HepG2 (cell line): ENCODE measurements around the gene SCUBE1. TPM values are rescaled to one million over a fixed set of nuclear protein-coding genes. Genes with fewer than 3 reads are reported as not detected.
A peak's percentile ranks its signal among the peaks of the same experiment; 100 is the strongest.

Experiments used
- ATAC-seq: fragments of 200-7000 bp; cut with Tn5 transposase; 3 replicates; pipeline ENCODE4 v1.9.1; 2020; ENCODE audit warnings: mild to moderate bottlenecking, moderate library complexity
- BruUV-seq: library from RNA; stranded (reverse); fragments of 400-500 nt; replicated peaks from 2 replicates; lab custom pipeline; 2021; lab: Mats Ljungman, UMichigan
- CTCF ChIA-PET: fragments of 300-600 bp; formaldehyde crosslinking; extraction: SDS; loops from one replicate; lab custom pipeline; 2021; ENCODE audit warnings: low total read pairs, inconsistent platforms, low intra/inter-chr PET ratio; lab: Yijun Ruan, JAX
- POLR2A ChIA-PET: fragments of 350-600 bp; sonication (Branson Sonifier 250); formaldehyde crosslinking; loops from one replicate; lab custom pipeline; 2020; ENCODE audit warnings: antibody characterized with exemption, inconsistent platforms; lab: Yijun Ruan, JAX
- DNase-seq: peaks from one replicate; pipeline ENCODE4 v3.0.0-alpha.2; 2015; ENCODE audit warnings: low spot score
- FAIRE-seq: peaks from 3 replicates; lab custom pipeline; 2011; peaks lifted over from hg19 to GRCh38; lab: Jason Lieb, UNC
- H2AFZ ChIP-seq: one replicate; pipeline ENCODE4 v1.6.1; 2011; ENCODE audit warnings: low read length, inconsistent platforms
- H3K27ac ChIP-seq: fragments of 300-600 bp; 3 replicates; pipeline ENCODE4 v1.8.0; 2011; ENCODE audit warnings: mixed run types, mild to moderate bottlenecking, mixed read lengths, low read length, inconsistent platforms; ENCODE audit not compliant: insufficient read depth; ENCODE audit errors: extremely low read length
- H3K27me3 ChIP-seq, 2 experiments: fragments of 200-600 bp in 1 of 2; 2 replicates in 1 of 2; 3 replicates in 1 of 2; pipeline versions ENCODE4 v1.6.0 to v1.8.0; 2011; ENCODE audit warnings: low read length in 2 of 2, mild to moderate bottlenecking in 2 of 2, moderate library complexity in 2 of 2, inconsistent platforms in 1 of 2; ENCODE audit not compliant: insufficient read depth in 2 of 2, control insufficient read depth in 1 of 2
- H3K36me3 ChIP-seq, 2 experiments: fragments of 200-600 bp in 1 of 2; replicated peaks in 1 of 2; 2 replicates in 1 of 2; 3 replicates in 1 of 2; pipeline versions ENCODE4 v1.5.1 to v1.8.0; 2011; ENCODE audit warnings: low read length in 2 of 2, inconsistent platforms in 1 of 2; ENCODE audit not compliant: insufficient read depth in 2 of 2, control insufficient read depth in 1 of 2
- H3K4me1 ChIP-seq: 2 replicates; pipeline ENCODE4 v1.5.1; 2012; ENCODE audit warnings: low read length, inconsistent platforms; ENCODE audit not compliant: insufficient read depth
- H3K4me2 ChIP-seq: 2 replicates; pipeline ENCODE4 v1.6.0; 2011; ENCODE audit warnings: low read depth, low read length, inconsistent platforms
- H3K4me3 ChIP-seq, 3 experiments: fragments of 200-600 bp in 1 of 3; sonication (generic), shearing (Covaris generic) in 1 of 3; replicated peaks in 1 of 3; 2 replicates each; pipeline ENCODE4 v1.5.1; 2011 to 2016; ENCODE audit warnings: low read length in 3 of 3, inconsistent platforms in 2 of 3, low read depth in 2 of 3, mild to moderate bottlenecking in 2 of 3, control low read depth in 1 of 3, mixed read lengths in 1 of 3; ENCODE audit not compliant: insufficient read depth in 1 of 3
- H3K79me2 ChIP-seq: one replicate; pipeline ENCODE4 v1.6.1; 2011; ENCODE audit warnings: low read length, inconsistent platforms; ENCODE audit not compliant: insufficient read depth
- H3K9ac ChIP-seq: 2 replicates; pipeline ENCODE4 v1.6.0; 2011; ENCODE audit warnings: mild to moderate bottlenecking, low read depth, low read length, inconsistent platforms; ENCODE audit not compliant: insufficient read depth
- H3K9me3 ChIP-seq: 2 replicates; pipeline ENCODE4 v1.5.1; 2012; ENCODE audit warnings: mild to moderate bottlenecking, low read length
- H4K20me1 ChIP-seq: 2 replicates; pipeline ENCODE4 v1.6.0; 2011; ENCODE audit warnings: inconsistent platforms, mild to moderate bottlenecking, low read length, moderate library complexity; ENCODE audit not compliant: insufficient read depth
- CREB1 ChIP-seq, 2 experiments: fragments of 450-650 bp in 1 of 2; IDR thresholded peaks; 2 replicates each; pipeline ENCODE4 v1.6.1; 2016 to 2017; ENCODE audit warnings: control low read depth in 1 of 2, mild to moderate bottlenecking in 1 of 2, missing compliant biosample characterization in 1 of 2, missing genetic modification characterization in 1 of 2
- HIVEP1 ChIP-seq: sonication (generic); formaldehyde crosslinking; IDR thresholded peaks from 2 replicates; pipeline ENCODE4 v1.4.0; 2020; ENCODE audit warnings: mild to moderate bottlenecking, missing genetic modification reagents
- MIER2 ChIP-seq: IDR thresholded peaks from 2 replicates; pipeline ENCODE4 v1.6.1; 2016; ENCODE audit warnings: missing biosample characterization, missing genetic modification reagents
- SMC3 ChIP-seq: IDR thresholded peaks from 2 replicates; pipeline ENCODE4 v1.6.1; 2011; ENCODE audit warnings: low read length, improper control_type of control experiment
- SOX13 ChIP-seq, 3 experiments: fragments of 450-650 bp in 1 of 3; sonication (generic) in 1 of 3; formaldehyde crosslinking in 1 of 3; IDR thresholded peaks in 2 of 3; conservative IDR thresholded peaks in 1 of 3; 2 replicates each; pipeline versions ENCODE4 v1.5.0 to v1.6.1; 2016 to 2020; ENCODE audit warnings: antibody characterized with exemption in 1 of 3, mild to moderate bottlenecking in 1 of 3, missing compliant biosample characterization in 1 of 3, missing genetic modification reagents in 1 of 3, moderate library complexity in 1 of 3
- STAG1 ChIP-seq: sonication (generic); formaldehyde crosslinking; IDR thresholded peaks from 2 replicates; pipeline ENCODE4 v1.4.0; 2020; ENCODE audit warnings: missing genetic modification reagents
- ZNF205 ChIP-seq: IDR thresholded peaks from 2 replicates; pipeline ENCODE4 v1.6.1; 2018; ENCODE audit warnings: missing biosample characterization, missing genetic modification reagents
- ZNF331 ChIP-seq: sonication (generic); formaldehyde crosslinking; IDR thresholded peaks from 2 replicates; pipeline ENCODE4 v1.4.0; 2020; ENCODE audit warnings: missing genetic modification reagents
- ZNF709 ChIP-seq: sonication (generic); formaldehyde crosslinking; IDR thresholded peaks from 2 replicates; pipeline ENCODE4 v1.5.0; 2020; ENCODE audit warnings: mild to moderate bottlenecking, missing genetic modification reagents
- ZNF768 ChIP-seq: sonication (generic); formaldehyde crosslinking; IDR thresholded peaks from 2 replicates; pipeline ENCODE4 v1.4.0; 2020; ENCODE audit warnings: missing genetic modification reagents
- ZSCAN9 ChIP-seq: IDR thresholded peaks from 2 replicates; pipeline ENCODE4 v1.6.1; 2016; ENCODE audit warnings: borderline replicate concordance
- WGBS: methylation state at CpG from one replicate; pipeline ENCODE4 v1.1.6; 2017; ENCODE audit warnings: low lambda C conversion rate; 5-methylcytosine and 5-hydroxymethylcytosine counted together
- in situ Hi-C: cut with HindIII; loops from 2 replicates; pipeline ENCODE4 v1.10.0; 2017; ENCODE audit warnings: low pct_unique_long_range_greater_than_20kb; ENCODE audit not compliant: extremely low pct_ligation_motif_present
- intact Hi-C: fragments of 100-400 bp; cut with micrococcal nuclease; formaldehyde crosslinking; loops from one replicate; pipeline ENCODE4 v1.10.0; 2022; ENCODE audit not compliant: unreplicated experiment
- polyA plus RNA-seq, 8 experiments: library from polyadenylated mRNA; depleted of rRNA in 3 of 8; stranded (reverse) in 7 of 8; unstranded in 1 of 8; fragments of >200 nt; fragmentation: Illumina TruSeq in 4 of 8; extraction: Trizol in 4 of 8; gene quantifications; 2 replicates each; pipeline versions ENCODE4 v1.2.1 to v1.2.3, GENCODE V29; 2011 to 2016; ENCODE audit warnings: low read depth in 4 of 8, missing spikeins in 1 of 8, mixed read lengths in 1 of 8; ENCODE audit not compliant: insufficient read depth in 1 of 8
- total RNA-seq, 5 experiments: library from RNA; depleted of rRNA; stranded (reverse); fragments of >200 nt; fragmentation: Illumina TruSeq; extraction: Trizol; gene quantifications; 2 replicates each; pipeline ENCODE4 v1.2.3, GENCODE V29; 2016; ENCODE audit warnings: low read depth in 1 of 5
- TF ChIP-seq, protein P1 (sequence below): sonication (generic); formaldehyde crosslinking; IDR thresholded peaks from 2 replicates; pipeline ENCODE4 v1.5.1; 2020; ENCODE audit warnings: mild to moderate bottlenecking, missing genetic modification reagents, moderate library complexity

The SCUBE1 gene
- total and polyA plus RNA-seq, 2 of the 13 experiments (the other 11 are each of a cell fraction or from before 2014, with no cell fraction given): under 0.01 to 0.05 TPM

DNA sequence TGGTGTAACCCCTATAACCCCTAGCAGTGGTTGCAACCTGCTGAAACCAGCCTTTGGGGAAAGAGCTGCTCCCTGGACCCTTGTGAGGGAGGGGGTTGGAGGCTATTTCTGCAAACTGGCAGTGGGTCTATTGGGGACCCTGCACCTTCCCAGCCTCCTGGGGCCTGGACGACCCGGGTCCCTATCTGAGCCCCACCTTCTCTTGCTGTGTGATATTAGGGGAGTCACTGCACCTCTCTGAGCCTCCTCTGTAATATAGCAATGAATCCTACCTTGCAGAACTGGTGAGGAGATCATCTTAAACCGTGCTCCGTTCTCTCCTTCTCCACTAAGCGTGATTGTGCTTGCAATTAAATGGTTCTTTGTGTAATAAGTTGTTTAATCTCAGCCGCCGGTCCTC is 44.6 kb upstream of the SCUBE1 start:
- in situ Hi-C loops: loop anchor here (5.0 kb wide), 1 partner anchor 94 kb away; no protein-coding TSS in a partner anchor
- no TSS peak for BruUV-seq
- CTCF ChIA-PET: interaction anchor here (0.7 to 2.5 kb wide), 5 partner anchors 88 to 461 kb away, joined by 3 to 11 read pairs (median 7); no protein-coding TSS in a partner anchor

GRCh38 chr22:43385770-43386641 is 42.8 kb upstream of the SCUBE1 start:
- 30% methylated on average over 5 of the region's 20 CpGs for WGBS
- TF ChIP-seq HIVEP1: no peak
- no peak for TF ChIP-seq ZNF709 (CRISPR knock-in tag)
- no peak for TF ChIP-seq SOX13 (IDR thresholded peaks at IDR 0.05)
- TF ChIP-seq SOX13 (CRISPR knock-in tag; conservative IDR thresholded peaks at IDR 0.05 in 1 of 2, IDR thresholded peaks at IDR 0.05 in 1 of 2): 0 out of 4 replicates have a peak, but pooled peaks of 1 of the 2 experiments have one; percentile 16
- TF ChIP-seq, protein P1, sequence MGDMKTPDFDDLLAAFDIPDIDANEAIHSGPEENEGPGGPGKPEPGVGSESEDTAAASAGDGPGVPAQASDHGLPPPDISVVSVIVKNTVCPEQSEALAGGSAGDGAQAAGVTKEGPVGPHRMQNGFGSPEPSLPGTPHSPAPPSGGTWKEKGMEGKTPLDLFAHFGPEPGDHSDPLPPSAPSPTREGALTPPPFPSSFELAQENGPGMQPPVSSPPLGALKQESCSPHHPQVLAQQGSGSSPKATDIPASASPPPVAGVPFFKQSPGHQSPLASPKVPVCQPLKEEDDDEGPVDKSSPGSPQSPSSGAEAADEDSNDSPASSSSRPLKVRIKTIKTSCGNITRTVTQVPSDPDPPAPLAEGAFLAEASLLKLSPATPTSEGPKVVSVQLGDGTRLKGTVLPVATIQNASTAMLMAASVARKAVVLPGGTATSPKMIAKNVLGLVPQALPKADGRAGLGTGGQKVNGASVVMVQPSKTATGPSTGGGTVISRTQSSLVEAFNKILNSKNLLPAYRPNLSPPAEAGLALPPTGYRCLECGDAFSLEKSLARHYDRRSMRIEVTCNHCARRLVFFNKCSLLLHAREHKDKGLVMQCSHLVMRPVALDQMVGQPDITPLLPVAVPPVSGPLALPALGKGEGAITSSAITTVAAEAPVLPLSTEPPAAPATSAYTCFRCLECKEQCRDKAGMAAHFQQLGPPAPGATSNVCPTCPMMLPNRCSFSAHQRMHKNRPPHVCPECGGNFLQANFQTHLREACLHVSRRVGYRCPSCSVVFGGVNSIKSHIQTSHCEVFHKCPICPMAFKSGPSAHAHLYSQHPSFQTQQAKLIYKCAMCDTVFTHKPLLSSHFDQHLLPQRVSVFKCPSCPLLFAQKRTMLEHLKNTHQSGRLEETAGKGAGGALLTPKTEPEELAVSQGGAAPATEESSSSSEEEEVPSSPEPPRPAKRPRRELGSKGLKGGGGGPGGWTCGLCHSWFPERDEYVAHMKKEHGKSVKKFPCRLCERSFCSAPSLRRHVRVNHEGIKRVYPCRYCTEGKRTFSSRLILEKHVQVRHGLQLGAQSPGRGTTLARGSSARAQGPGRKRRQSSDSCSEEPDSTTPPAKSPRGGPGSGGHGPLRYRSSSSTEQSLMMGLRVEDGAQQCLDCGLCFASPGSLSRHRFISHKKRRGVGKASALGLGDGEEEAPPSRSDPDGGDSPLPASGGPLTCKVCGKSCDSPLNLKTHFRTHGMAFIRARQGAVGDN (CRISPR knock-in tag): peak; percentile 57
- 0 out of 2 replicates have a peak, but pooled peaks have one; percentile 27 for TF ChIP-seq ZNF205 (CRISPR knock-in tag)
- TF ChIP-seq MIER2 (CRISPR knock-in tag): peak; percentile 38; the same call in 1 of the 2 replicates
- peak; percentile 55 for TF ChIP-seq ZNF331 (CRISPR knock-in tag)
- peak; percentile 68; the same call in 1 of the 2 replicates for TF ChIP-seq SMC3
- TF ChIP-seq CREB1 (IDR thresholded peaks at IDR 0.05): no peak
- no peak for TF ChIP-seq CREB1 (CRISPR knock-in tag; IDR thresholded peaks at IDR 0.05)
- peak; percentile 96 for TF ChIP-seq STAG1 (CRISPR knock-in tag)

More for the DNA sequence above, 44.6 kb upstream of the SCUBE1 start:
- Histone ChIP-seq H2AFZ (no peak overlapping the region), H3K27ac (no peak overlapping the region), H3K9ac (no peak overlapping the region), H3K79me2 (no peaks in the 10 kb centered on the region), H3K4me3 (no peak overlapping the region), H3K27me3 (no peaks in the 10 kb centered on the region), H4K20me1 (no peaks in the 10 kb centered on the region), H3K4me2 (no peak overlapping the region), H3K4me1 (peaks cover 49% of the 10 kb centered on the region), H3K36me3 (no peaks in the 10 kb centered on the region), H3K9me3 (no peaks in the 10 kb centered on the region)
- no peak for ATAC-seq
- FAIRE-seq: no peak
- POLR2A ChIA-PET: interaction anchor here (1.7 kb wide), 1 partner anchor 20 kb away, joined by 5 read pairs; no protein-coding TSS in a partner anchor
- 29% methylated on average over 7 of the region's 7 CpGs for WGBS
- TF ChIP-seq ZNF768: peak; percentile 72
- no peak for TF ChIP-seq ZSCAN9 (CRISPR knock-in tag)
- DNase-seq: no peak
- intact Hi-C loops: loop anchor here (1.0 to 5.0 kb wide), 4 partner anchors 88 to 156 kb away; no protein-coding TSS in a partner anchor

More at GRCh38 chr22:43385770-43386641, 42.8 kb upstream of the SCUBE1 start:
- FAIRE-seq: peak; percentile 58
- no peaks in the 10 kb centered on the region for H3K79me2 ChIP-seq
- H3K9ac ChIP-seq: no peak overlapping the region
- peaks cover 42% of the 10 kb centered on the region for H3K4me1 ChIP-seq
- in situ Hi-C loops (loop anchor here (5.0 kb wide), 1 partner anchor 96 kb away; no protein-coding TSS in a partner anchor), intact Hi-C loops (loop anchor here (1.0 to 5.0 kb wide), 4 partner anchors 40 to 154 kb away; no protein-coding TSS in a partner anchor)
- ChIA-PET POLR2A (no interaction called here), CTCF (interaction anchor here (0.8 to 2.7 kb wide), 4 partner anchors 20 to 155 kb away, joined by 3 to 36 read pairs (median 12); no protein-coding TSS in a partner anchor)
- H4K20me1 ChIP-seq: no peaks in the 10 kb centered on the region
- H3K36me3 ChIP-seq: no peaks in the 10 kb centered on the region
- no peak overlapping the region for H3K4me3 ChIP-seq
- peak; percentile 86 for ATAC-seq
- peak; percentile 48 for DNase-seq
- no peaks in the 10 kb centered on the region for H3K9me3 ChIP-seq
- no peak overlapping the region for H3K4me2 ChIP-seq
- H2AFZ ChIP-seq: no peak overlapping the region
- no peak overlapping the region for H3K27ac ChIP-seq
- BruUV-seq: no TSS peak
- H3K27me3 ChIP-seq: no peaks in the 10 kb centered on the region
